Liver (tissue), 3 donors: ENCODE measurements around the gene IFITM5.

Source experiments
- JUND ChIP-seq, 2 donors: IDR thresholded peaks; 2 replicates each; pipeline ENCODE4 v1.6.1; 2016; ENCODE audit warnings: antibody characterized with exemption in 2 of 2
- TF ChIP-seq, protein P1 (sequence below): fragments of 150-350 bp; IDR thresholded peaks from 2 replicates; pipeline ENCODE4 v1.5.1; 2017; ENCODE audit warnings: improper control_type of control experiment, low read depth, low read length; ENCODE audit not compliant: missing input control
- donor health status: healthy.
- donor health status: healthy.

DNA sequence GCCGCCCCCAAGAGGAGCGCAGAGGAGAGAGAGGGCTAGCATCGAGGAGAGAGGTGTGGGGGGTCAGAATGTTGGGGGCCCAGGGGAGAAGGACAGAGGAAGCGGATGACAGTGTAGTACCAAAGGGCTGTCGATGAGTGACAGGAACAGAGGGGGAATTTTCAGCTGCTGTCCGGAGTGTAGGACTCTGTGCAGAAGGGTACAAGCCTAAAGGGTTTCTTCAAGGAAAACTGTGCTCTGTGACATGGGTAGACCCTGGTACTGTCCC lies 26.5 kb downstream of the IFITM5 start:
- no peak for TF ChIP-seq JUND (IDR thresholded peaks at IDR 0.05)
- TF ChIP-seq, protein P1, sequence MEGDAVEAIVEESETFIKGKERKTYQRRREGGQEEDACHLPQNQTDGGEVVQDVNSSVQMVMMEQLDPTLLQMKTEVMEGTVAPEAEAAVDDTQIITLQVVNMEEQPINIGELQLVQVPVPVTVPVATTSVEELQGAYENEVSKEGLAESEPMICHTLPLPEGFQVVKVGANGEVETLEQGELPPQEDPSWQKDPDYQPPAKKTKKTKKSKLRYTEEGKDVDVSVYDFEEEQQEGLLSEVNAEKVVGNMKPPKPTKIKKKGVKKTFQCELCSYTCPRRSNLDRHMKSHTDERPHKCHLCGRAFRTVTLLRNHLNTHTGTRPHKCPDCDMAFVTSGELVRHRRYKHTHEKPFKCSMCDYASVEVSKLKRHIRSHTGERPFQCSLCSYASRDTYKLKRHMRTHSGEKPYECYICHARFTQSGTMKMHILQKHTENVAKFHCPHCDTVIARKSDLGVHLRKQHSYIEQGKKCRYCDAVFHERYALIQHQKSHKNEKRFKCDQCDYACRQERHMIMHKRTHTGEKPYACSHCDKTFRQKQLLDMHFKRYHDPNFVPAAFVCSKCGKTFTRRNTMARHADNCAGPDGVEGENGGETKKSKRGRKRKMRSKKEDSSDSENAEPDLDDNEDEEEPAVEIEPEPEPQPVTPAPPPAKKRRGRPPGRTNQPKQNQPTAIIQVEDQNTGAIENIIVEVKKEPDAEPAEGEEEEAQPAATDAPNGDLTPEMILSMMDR: no peak
